Measurements from ENCODE around the gene ARSG.

- no peak for TF ChIP-seq SP1 (IDR thresholded peaks at IDR 0.05)
- TF ChIP-seq LEF1 (IDR thresholded peaks at IDR 0.05; ENCODE audit: borderline replicate concordance): no peak
- no peak for TF ChIP-seq TARDBP (IDR thresholded peaks at IDR 0.05)
- no peak for TF ChIP-seq L3MBTL2 (conservative IDR thresholded peaks at IDR 0.05)
- TF ChIP-seq PKNOX1 (IDR thresholded peaks at IDR 0.05): no peak
- no peak for TF ChIP-seq ELF4 (IDR thresholded peaks at IDR 0.05)
- TF ChIP-seq HDGF (IDR thresholded peaks at IDR 0.05; ENCODE audit: borderline replicate concordance): no peak
- TF ChIP-seq BHLHE40 (IDR thresholded peaks at IDR 0.05; ENCODE audit: borderline replicate concordance): no peak
- TF ChIP-seq CTBP1 (IDR thresholded peaks at IDR 0.05; ENCODE audit: borderline replicate concordance): no peak
- no peak for TF ChIP-seq FOXM1 (IDR thresholded peaks at IDR 0.05; ENCODE audit: borderline replicate concordance)
- TF ChIP-seq SUZ12 (IDR thresholded peaks at IDR 0.05): no peak
Measured at GRCh38 chr17:68289936-68290267, 1.4 kb upstream of the ARSG start.
